GM12864 (cell line): ENCODE measurements around the gene OR10H1.
"Not testable (repeated sequence)": the region's sequence is repeated elsewhere in the genome, so short reads cannot be mapped to it uniquely, and the experiment has no call there.

Source experiments
- DNase-seq: peaks from one replicate; pipeline ENCODE4 v3.0.0-alpha.2; 2011; ENCODE audit warnings: low read depth
- H3K4me3 ChIP-seq: 2 replicates; pipeline ENCODE4 v1.5.1; 2011; ENCODE audit warnings: mild to moderate bottlenecking, low read depth, low read length, control low read depth
- CTCF ChIP-seq: IDR thresholded peaks from 2 replicates; pipeline ENCODE4 v1.5.1; 2011; ENCODE audit warnings: low read depth, mild to moderate bottlenecking, moderate library complexity, low read length, control low read depth, inconsistent platforms; ENCODE audit errors: missing control alignments

OR10H1 gene

GRCh38 chr19:15788594-15789270, 26.7 kb downstream of the OR10H1 start:
- TF ChIP-seq CTCF = no peak
- H3K4me3 ChIP-seq = no peak overlapping the region
- no peak for DNase-seq

GRCh38 chr19:15787611-15788155, 27.8 kb downstream of the OR10H1 start, which contains the start of gene OR10H5:
Gene OR10H5, plus strand, starts transcription at chr19:15787661. Its CDS starts 6,388 bp downstream, at chr19:15794049.
- H3K4me3 ChIP-seq = no peak within 1 kb of the TSS
- TF ChIP-seq CTCF = no peak
- DNase-seq = no peak

GRCh38 chr19:15782896-15783295, 32.6 kb downstream of the OR10H1 start:
- not testable (repeated sequence) for DNase-seq, H3K4me3 ChIP-seq

- TF ChIP-seq CTCF = no peak
- DNase-seq = no peak
These were observed 33.3 kb downstream of the OR10H1 start for GRCh38 chr19:15782211-15782610.

GRCh38 chr19:15781661-15782060, 33.8 kb downstream of the OR10H1 start:
- no peak for DNase-seq
- TF ChIP-seq CTCF = no peak
- no peak overlapping the region for H3K4me3 ChIP-seq

More at GRCh38 chr19:15782211-15782610, 33.3 kb downstream of the OR10H1 start:
- H3K4me3 ChIP-seq = no peak overlapping the region

- no peak for DNase-seq
- no peak for TF ChIP-seq CTCF
- no peak overlapping the region for H3K4me3 ChIP-seq
These were observed 34.6 kb downstream of the OR10H1 start for GRCh38 chr19:15780610-15781418.

GRCh38 chr19:15779756-15780476, 35.5 kb downstream of the OR10H1 start:
- no peak for DNase-seq
- TF ChIP-seq CTCF = no peak
- no peak overlapping the region for H3K4me3 ChIP-seq
